Amniotic epithelial cell (primary cell): ENCODE data around the gene RPLP2.

Source experiments
- DNase-seq: peaks from one replicate; pipeline ENCODE4 v3.0.0-alpha.2; 2010; ENCODE audit warnings: low read depth

The RPLP2 gene

GRCh38 chr11:836700-837099 lies 26.9 kb downstream of the RPLP2 start:
- no peak for DNase-seq

GRCh38 chr11:837189-837989 lies 27.6 kb downstream of the RPLP2 start:
- no peak for DNase-seq

- DNase-seq = no peak
Measured at GRCh38 chr11:837990-838307, 28.2 kb downstream of the RPLP2 start.

- DNase-seq = no peak
Measured at GRCh38 chr11:838441-839279, 28.9 kb downstream of the RPLP2 start.

- no peak for DNase-seq
Measured at GRCh38 chr11:839280-839623, 29.5 kb downstream of the RPLP2 start.

- DNase-seq = no peak
Measured at GRCh38 chr11:839875-840617, 30.3 kb downstream of the RPLP2 start.

- no peak for DNase-seq
Measured at GRCh38 chr11:841981-842369, 32.2 kb downstream of the RPLP2 start.

GRCh38 chr11:842370-843002 lies 32.7 kb downstream of the RPLP2 start, which contains the start of the genes POLR2L and TSPAN4:
Gene POLR2L (minus strand): TSS chr11:842529. CDS start chr11:842508, 21 bp downstream.
Gene TSPAN4 (plus strand): TSS chr11:842852. CDS start chr11:850305, 7,453 bp downstream.
- peak; percentile 83 for DNase-seq

- DNase-seq = no peak
Measured at GRCh38 chr11:843086-843734, 33.4 kb downstream of the RPLP2 start.

GRCh38 chr11:843818-844692 lies 34.3 kb downstream of the RPLP2 start:
- DNase-seq = peak; percentile 90

- peak; percentile 91 for DNase-seq
Measured at GRCh38 chr11:844693-845644, 35.2 kb downstream of the RPLP2 start.

- DNase-seq = no peak
Measured at GRCh38 chr11:845872-846495, 36.2 kb downstream of the RPLP2 start.

GRCh38 chr11:846496-847098 lies 36.8 kb downstream of the RPLP2 start:
- no peak for DNase-seq

- DNase-seq = no peak
Measured at GRCh38 chr11:847876-848275, 38.1 kb downstream of the RPLP2 start.

GRCh38 chr11:848380-848931 lies 38.7 kb downstream of the RPLP2 start:
- DNase-seq = no peak

- no peak for DNase-seq
Measured at GRCh38 chr11:849104-849824, 39.5 kb downstream of the RPLP2 start.

GRCh38 chr11:849951-850774 lies 40.4 kb downstream of the RPLP2 start:
- no peak for DNase-seq
